Fibroblast of villous mesenchyme (primary cell): Measurements from ENCODE around the gene RBMS3. TPM values are rescaled to one million over a fixed set of nuclear protein-coding genes. Genes with fewer than 3 reads are reported as not detected.

Source experiments
- DNase-seq: peaks from one replicate; pipeline ENCODE4 v3.0.0-alpha.2; 2010; ENCODE audit warnings: low read depth
- H3K4me3 ChIP-seq: 2 replicates; pipeline ENCODE4 v1.5.1; 2011; ENCODE audit warnings: low read depth, mild to moderate bottlenecking, low read length
- total RNA-seq: library from RNA; depleted of rRNA; stranded (reverse); fragments of >200 nt; gene quantifications from 2 replicates; pipeline ENCODE4 v1.2.3, GENCODE V29; 2012
- TF ChIP-seq, protein P1 (sequence below): IDR thresholded peaks from 2 replicates; pipeline ENCODE4 v1.5.1; 2012; ENCODE audit warnings: low read depth, mild to moderate bottlenecking, low read length; ENCODE audit not compliant: insufficient read depth

Gene RBMS3
- total RNA-seq, 1 donor: 85.9 TPM

DNA sequence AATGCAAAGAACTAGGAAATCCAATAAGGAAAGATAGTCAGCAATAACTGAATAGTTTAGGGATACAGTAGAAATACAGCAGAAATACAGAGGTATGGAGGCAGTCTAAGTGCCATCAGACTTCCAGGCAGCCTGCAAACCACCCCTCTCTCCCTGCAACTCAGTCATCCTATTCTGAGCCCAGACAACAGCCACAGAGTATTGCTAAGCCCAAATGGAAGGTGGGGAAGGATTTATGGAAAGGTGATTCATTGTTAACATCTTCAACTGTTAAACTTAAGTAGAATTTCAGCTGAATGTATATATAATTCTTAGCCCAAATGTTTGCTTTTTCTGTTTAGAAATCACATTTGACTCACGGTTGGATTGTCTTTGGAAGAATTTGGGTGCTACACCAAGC, 300.4 kb downstream of the RBMS3 start:
- DNase-seq: no peak
- TF ChIP-seq, protein P1, sequence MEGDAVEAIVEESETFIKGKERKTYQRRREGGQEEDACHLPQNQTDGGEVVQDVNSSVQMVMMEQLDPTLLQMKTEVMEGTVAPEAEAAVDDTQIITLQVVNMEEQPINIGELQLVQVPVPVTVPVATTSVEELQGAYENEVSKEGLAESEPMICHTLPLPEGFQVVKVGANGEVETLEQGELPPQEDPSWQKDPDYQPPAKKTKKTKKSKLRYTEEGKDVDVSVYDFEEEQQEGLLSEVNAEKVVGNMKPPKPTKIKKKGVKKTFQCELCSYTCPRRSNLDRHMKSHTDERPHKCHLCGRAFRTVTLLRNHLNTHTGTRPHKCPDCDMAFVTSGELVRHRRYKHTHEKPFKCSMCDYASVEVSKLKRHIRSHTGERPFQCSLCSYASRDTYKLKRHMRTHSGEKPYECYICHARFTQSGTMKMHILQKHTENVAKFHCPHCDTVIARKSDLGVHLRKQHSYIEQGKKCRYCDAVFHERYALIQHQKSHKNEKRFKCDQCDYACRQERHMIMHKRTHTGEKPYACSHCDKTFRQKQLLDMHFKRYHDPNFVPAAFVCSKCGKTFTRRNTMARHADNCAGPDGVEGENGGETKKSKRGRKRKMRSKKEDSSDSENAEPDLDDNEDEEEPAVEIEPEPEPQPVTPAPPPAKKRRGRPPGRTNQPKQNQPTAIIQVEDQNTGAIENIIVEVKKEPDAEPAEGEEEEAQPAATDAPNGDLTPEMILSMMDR: no peak
- H3K4me3 ChIP-seq: no peak overlapping the region

DNA sequence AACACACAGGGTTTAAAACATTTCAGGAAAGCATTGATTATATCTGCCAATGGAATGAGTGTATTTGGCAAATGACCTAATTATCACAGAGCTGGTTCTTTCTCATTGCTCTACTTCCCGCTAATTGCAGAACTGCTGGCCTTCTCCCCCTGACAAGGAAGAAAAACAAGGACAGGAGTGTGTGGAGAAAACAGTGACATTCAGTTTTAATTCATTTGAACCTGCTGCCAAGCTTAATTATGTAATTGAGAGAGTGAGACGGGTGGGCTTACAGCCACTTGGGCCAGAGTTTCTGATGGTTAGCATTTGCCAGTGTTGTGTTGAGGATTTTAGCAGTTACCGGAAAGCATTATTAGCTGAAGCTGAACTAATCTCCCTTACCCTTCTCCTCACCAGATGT, 301.4 kb downstream of the RBMS3 start:
- DNase-seq: no peak
- no peak overlapping the region for H3K4me3 ChIP-seq
- TF ChIP-seq, protein P1: no peak

DNA sequence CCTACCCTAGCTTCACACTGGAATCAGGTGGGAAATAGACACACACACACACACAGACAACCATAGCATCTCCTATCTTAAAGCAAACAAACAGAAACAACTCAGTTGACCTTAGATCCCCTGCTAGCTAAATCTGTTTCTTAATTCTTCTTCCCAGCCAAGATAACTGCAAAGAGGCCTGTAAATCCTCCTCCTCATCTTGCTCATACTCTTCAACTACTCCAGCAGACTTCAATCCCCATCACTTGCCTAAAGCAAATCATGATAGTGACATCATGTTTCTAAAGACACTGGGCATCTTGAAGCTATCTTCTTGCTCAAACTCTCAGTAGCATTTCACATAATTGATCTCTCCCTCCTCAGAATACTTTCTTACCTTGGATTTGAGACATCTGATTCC, 303.0 kb downstream of the RBMS3 start:
- peak; percentile 43 for DNase-seq
- H3K4me3 ChIP-seq: no peak overlapping the region
- TF ChIP-seq, protein P1: no peak

DNA sequence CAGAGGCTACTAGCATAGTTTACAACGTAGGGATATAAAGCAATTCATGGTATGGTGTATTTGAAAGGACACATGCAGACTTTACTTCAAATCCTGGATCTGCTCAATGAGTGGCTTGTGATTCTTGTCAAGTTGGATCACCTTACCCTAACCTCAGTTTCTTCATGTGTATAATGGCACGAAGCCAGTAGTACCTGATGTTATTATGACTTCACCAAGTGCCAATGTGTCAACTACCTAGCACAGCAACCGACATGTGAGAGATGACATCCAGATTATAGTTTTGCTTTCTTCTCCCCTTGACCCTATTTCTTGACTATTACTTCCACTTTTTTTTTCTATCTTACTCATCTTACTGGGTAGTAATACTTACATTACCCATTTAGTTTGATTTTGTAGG, 304.5 kb downstream of the RBMS3 start:
- no peak for DNase-seq
- H3K4me3 ChIP-seq: no peak overlapping the region
- TF ChIP-seq, protein P1: no peak

DNA sequence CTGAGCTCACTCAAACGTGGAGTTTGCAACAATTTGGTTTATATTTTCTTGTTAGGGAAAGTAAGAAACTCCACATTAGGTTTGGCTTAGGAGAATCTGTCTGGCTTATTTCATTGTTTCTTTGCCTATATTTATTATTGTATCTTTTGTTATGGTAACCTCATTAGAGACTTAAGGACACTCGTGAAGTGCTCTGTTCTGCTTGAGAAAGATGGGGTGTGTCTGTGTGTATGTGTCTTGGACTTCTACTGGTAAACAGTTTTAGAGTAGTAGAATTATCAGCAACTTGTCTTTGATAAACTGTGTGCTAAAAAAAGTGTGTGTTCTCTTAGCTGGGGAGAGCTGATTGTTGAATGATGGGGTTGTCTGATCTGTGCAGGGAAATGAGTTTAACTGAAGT, 306.5 kb downstream of the RBMS3 start:
- no peak overlapping the region for H3K4me3 ChIP-seq
- peak; percentile 38 for DNase-seq
- TF ChIP-seq, protein P1: no peak

DNA sequence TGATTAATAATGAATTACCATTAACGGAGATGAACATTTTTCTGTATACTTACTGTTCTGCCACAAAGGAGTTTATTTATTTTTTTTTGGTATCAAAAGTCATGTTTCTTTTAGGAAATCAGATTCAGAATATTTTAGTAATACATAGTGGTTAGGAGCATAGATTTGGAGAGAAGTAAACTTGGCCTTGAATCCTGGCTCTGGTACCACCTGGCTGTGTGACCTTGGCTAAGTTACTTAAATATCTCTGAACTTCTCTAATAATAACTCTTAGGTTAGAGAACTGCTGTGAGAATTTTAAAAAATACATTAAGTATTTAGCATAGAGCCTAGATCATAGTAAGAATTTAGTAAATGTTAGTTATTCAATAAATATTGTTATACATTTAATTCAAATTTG, 309.1 kb downstream of the RBMS3 start:
- DNase-seq: no peak
- TF ChIP-seq, protein P1: no peak
- H3K4me3 ChIP-seq: no peak overlapping the region

DNA sequence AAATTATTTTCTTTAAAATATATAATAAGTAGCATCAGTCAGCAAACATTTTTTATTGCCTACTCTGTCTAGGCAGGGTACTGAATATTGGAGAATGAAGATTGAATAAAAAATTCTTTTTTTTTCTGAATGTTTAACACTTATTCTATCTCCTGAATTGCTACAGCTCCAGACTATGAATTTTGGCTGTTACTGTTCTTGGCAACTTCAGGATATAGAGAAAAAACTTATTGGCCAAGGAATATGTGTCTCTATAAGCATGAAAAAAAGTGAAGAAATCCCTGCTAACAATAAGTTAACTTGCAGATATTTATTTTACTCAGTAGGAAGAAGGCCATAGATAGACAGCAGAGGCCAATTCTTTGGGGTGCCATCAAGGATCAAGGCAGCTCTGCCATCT, 309.6 kb downstream of the RBMS3 start:
- DNase-seq: no peak
- no peak overlapping the region for H3K4me3 ChIP-seq
- TF ChIP-seq, protein P1: no peak
